HG03575 (cell line): ENCODE data around the gene ZNF428.
"Not testable (repeated sequence)": the region's sequence is repeated elsewhere in the genome, so short reads cannot be mapped to it uniquely, and the experiment has no call there.

Source experiments
- ATAC-seq: cut with Tn5 transposase; IDR thresholded peaks from one replicate; pipeline ENCODE4 v1.9.1; 2021; ENCODE audit not compliant: unreplicated experiment, insufficient number of reproducible peaks, low FRiP score; ENCODE audit errors: extremely low read depth

The ZNF428 gene, protein sequence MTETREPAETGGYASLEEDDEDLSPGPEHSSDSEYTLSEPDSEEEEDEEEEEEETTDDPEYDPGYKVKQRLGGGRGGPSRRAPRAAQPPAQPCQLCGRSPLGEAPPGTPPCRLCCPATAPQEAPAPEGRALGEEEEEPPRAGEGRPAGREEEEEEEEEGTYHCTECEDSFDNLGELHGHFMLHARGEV

DNA sequence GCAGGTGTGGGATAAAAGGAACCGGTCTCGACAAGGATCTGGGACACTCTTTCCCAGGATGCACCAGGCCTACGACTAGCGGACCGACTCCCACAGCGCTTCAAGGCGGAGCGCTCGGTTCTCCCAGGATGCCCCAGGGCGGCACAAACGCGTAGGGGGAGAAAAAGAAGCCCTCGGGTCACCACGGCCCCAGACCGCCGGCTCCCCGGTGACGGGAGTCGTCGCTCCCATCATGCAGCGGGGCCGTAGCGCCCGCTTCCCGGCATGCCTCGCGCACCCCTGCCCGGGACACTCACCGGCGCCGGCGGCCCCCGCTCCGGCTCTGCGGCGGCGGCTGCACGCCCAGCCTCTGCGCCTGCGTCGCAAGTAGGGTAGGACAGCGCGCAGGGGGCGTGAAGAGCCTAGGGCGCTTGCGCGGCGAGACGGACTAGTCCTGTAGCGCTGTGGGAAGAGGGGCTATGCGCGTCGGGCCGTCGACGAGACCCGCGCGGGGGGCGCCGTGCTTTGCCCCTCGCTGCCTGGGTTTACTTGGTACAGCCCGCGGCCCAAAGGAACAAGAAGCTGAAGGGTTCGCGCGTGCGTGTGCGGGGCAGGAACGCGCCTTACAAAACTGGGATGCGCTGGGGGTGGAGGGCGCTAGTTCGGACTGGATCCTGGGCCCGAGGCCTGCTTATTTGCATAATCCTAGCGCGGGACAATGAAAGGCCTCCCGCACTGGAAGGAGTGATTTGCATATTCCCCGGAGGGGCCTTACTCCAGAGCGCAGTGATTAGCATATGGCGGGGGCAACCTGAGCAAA, at the start of gene ZNF428:
Gene ZNF428 (minus strand): TSS at position 368 of the 799 bp plus-strand sequence. CDS start 5,325 bp downstream, outside the sequence.
- ATAC-seq, result no peak

GRCh38 chr19:43668406-43669109, 49.1 kb upstream of the ZNF428 start:
- ATAC-seq, result peak; percentile 67

GRCh38 chr19:43667876-43668405, 48.5 kb upstream of the ZNF428 start:
- no peak for ATAC-seq

- ATAC-seq, result no peak
These were observed 47.9 kb upstream of the ZNF428 start for GRCh38 chr19:43667126-43667875.

DNA sequence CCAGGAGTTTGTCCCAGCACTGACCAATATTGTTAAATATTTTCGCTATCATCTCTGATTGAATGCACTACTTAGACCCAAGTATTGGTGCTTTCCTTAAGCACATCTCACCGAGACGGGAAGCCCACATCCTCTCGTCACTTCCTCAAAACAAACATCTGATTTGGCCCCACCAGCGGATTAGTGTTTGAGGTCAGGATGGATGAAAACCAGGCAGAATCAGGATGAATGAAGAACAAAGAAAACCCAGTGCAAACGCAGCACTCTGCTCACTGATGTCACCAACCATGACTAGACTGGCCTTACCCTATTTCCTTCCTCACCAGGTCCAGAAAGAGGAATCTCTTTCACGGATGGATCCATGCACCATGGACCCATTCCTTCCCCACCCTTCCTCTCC, 44.6 kb upstream of the ZNF428 start:
- ATAC-seq, result no peak

- no peak for ATAC-seq
These were observed 43.1 kb upstream of the ZNF428 start for GRCh38 chr19:43662487-43662886.

GRCh38 chr19:43660971-43661360, 41.5 kb upstream of the ZNF428 start:
- no peak for ATAC-seq

DNA sequence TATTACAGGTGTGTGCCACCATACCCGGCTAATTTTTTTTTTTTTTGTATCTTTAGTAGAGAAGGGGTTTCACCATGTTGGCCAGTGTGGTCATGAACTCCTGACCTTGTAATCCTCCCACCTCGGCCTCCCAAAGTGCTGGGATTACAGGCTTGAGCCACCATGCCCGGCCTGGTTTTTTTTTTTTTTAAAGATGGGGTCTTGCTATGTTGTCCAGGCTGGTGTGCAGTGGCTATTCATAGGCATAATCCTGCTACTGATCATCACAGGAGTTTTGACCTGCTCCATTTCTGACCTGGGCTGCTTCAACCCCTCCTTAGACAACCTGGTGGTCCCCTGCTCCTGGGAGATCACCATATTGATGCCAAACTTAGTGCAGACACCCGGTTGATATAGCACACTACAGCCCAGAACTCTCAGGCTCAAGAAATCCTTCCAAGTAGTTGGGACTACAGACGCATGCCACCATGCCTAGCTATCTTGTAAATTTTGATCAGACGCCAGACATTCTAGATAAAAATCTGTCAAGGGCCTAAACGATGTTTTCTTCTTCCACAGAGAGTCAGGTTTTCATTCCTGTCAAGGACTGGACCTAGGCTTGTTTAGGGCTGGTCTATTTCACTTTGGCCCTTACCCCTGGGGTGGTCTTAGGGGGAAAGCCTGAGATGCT, 41.0 kb upstream of the ZNF428 start:
- no peak for ATAC-seq

DNA sequence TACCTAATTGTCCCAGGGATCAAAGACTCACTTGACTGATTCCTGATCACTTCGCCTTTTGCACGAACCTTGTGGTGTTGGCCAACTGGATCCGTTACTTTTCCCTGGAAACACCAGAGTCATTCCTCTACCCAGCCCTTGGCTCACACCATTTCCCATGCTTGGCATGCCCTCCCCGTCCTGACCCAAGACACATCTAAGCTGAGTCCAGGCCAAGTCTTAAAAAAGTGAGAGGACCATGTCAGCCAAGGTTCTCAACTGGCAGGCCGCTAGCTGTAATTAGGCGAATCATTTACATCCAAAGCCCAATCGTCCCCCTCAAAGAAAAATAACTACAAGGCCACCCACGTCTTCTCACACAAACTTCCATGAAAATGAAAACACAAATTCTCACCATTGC, 39.1 kb upstream of the ZNF428 start:
- no peak for ATAC-seq

- no peak for ATAC-seq
These were observed 38.6 kb upstream of the ZNF428 start for GRCh38 chr19:43658001-43658400.

DNA sequence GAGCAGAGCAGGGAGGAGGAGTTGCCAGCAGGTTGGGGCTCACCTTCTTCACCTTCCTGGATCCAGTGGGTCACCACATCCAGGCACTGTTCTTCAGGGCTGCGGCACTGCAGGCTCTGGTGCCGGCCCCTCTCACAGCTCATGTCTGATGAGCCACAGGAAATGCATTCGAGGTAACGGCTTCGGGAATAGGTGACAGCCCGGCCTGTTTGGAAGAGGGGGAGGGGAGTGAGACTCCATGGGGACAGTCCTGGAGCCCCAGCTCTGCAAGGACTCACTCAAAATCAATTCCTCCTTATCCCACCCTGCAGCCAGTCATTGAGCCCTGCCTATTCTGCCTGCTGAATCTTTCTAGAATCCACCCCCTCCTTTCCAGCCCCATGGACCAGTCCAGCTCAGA, 37.0 kb upstream of the ZNF428 start:
- ATAC-seq, result no peak

GRCh38 chr19:43652546-43652874, 33.1 kb upstream of the ZNF428 start:
- no peak for ATAC-seq

GRCh38 chr19:43651758-43652545, 32.5 kb upstream of the ZNF428 start:
- no peak for ATAC-seq

GRCh38 chr19:43650276-43650675, 30.8 kb upstream of the ZNF428 start:
- ATAC-seq, result not testable (repeated sequence)

GRCh38 chr19:43649514-43649913, 30.1 kb upstream of the ZNF428 start:
- no peak for ATAC-seq

GRCh38 chr19:43648633-43649032, 29.2 kb upstream of the ZNF428 start:
- ATAC-seq, result no peak

- ATAC-seq, result no peak
These were observed 24.8 kb upstream of the ZNF428 start for GRCh38 chr19:43644181-43644580.

- no peak for ATAC-seq
These were observed 23.9 kb upstream of the ZNF428 start for GRCh38 chr19:43643326-43643725.
